Osteocyte (in vitro differentiated cells): ENCODE measurements around the gene AP4M1. TPM values are rescaled to one million over a fixed set of nuclear protein-coding genes. Genes with fewer than 3 reads are reported as not detected.
A peak's percentile ranks its signal among the peaks of the same experiment; 100 is the strongest.

Experiments used
- DNase-seq: peaks from one replicate; pipeline ENCODE4 v3.0.0; 2021; ENCODE audit warnings: mixed read lengths; ENCODE audit not compliant: unreplicated experiment; ENCODE audit errors: extremely low spot score
- H3K27ac Mint-ChIP-seq: one replicate; pipeline ENCODE4 v1.8.0; 2021; ENCODE audit warnings: mild to moderate bottlenecking, mixed read lengths; ENCODE audit not compliant: unreplicated experiment
- H3K27me3 Mint-ChIP-seq: one replicate; pipeline ENCODE4 v1.8.0; 2021; ENCODE audit warnings: mixed read lengths; ENCODE audit not compliant: unreplicated experiment
- H3K36me3 Mint-ChIP-seq: one replicate; pipeline ENCODE4 v1.8.0; 2021; ENCODE audit warnings: mixed read lengths; ENCODE audit not compliant: unreplicated experiment
- H3K4me1 Mint-ChIP-seq: one replicate; pipeline ENCODE4 v1.8.0; 2021; ENCODE audit warnings: mixed read lengths; ENCODE audit not compliant: unreplicated experiment
- H3K4me3 Mint-ChIP-seq: one replicate; pipeline ENCODE4 v1.8.0; 2021; ENCODE audit warnings: mild to moderate bottlenecking, moderate library complexity, mixed read lengths; ENCODE audit not compliant: unreplicated experiment
- H3K9me3 Mint-ChIP-seq: one replicate; pipeline ENCODE4 v1.8.0; 2021; ENCODE audit warnings: mixed read lengths; ENCODE audit not compliant: unreplicated experiment
- CTCF ChIP-seq: fragments of 200-600 bp; sonication (generic); IDR thresholded peaks from 2 replicates; pipeline ENCODE4 v1.5.0; 2021; ENCODE audit warnings: antibody characterized with exemption, mild to moderate bottlenecking, moderate library complexity
- total RNA-seq: library from RNA; stranded (reverse); gene quantifications from 2 replicates; pipeline ENCODE4 v1.2.1, GENCODE V29; 2021

AP4M1 gene
- total RNA-seq, 1 donor from 2014 or later: 27.4 TPM

- H3K9me3 Mint-ChIP-seq: no peaks in the 10 kb centered on the region
- H3K27ac Mint-ChIP-seq: peak overlapping the region; percentile 98
- peak overlapping the region; percentile 91 for H3K4me3 Mint-ChIP-seq
- no peaks in the 10 kb centered on the region for H3K27me3 Mint-ChIP-seq
- no peak for TF ChIP-seq CTCF
- peaks cover 38% of the 10 kb centered on the region for H3K36me3 Mint-ChIP-seq
- peaks cover 31% of the 10 kb centered on the region for H3K4me1 Mint-ChIP-seq
- no peak for DNase-seq
These were observed 2.0 kb upstream of the AP4M1 start for GRCh38 chr7:100099452-100099851.

GRCh38 chr7:100100420-100101015 is 925 bp upstream of the AP4M1 start:
- H3K27ac Mint-ChIP-seq: peak overlapping the region; percentile 98
- H3K4me3 Mint-ChIP-seq: peak overlapping the region; percentile 91
- H3K4me1 Mint-ChIP-seq: peaks cover 31% of the 10 kb centered on the region
- H3K9me3 Mint-ChIP-seq: no peaks in the 10 kb centered on the region
- peak; percentile 99 for DNase-seq
- H3K36me3 Mint-ChIP-seq: peaks cover 36% of the 10 kb centered on the region
- no peaks in the 10 kb centered on the region for H3K27me3 Mint-ChIP-seq
- no peak for TF ChIP-seq CTCF

GRCh38 chr7:100102950-100103840 is 1.8 kb downstream of the AP4M1 start:
- TF ChIP-seq CTCF: no peak
- Mint-ChIP-seq H3K27me3 (no peaks in the 10 kb centered on the region), H3K9me3 (no peaks in the 10 kb centered on the region), H3K36me3 (peaks cover 30% of the 10 kb centered on the region), H3K27ac (peak overlapping the region; percentile 98), H3K4me3 (peak overlapping the region; percentile 91), H3K4me1 (peaks cover 29% of the 10 kb centered on the region)
- no peak for DNase-seq

GRCh38 chr7:100105534-100105933 is 4.1 kb downstream of the AP4M1 start:
- no peak overlapping the region for H3K27ac Mint-ChIP-seq
- H3K9me3 Mint-ChIP-seq: no peaks in the 10 kb centered on the region

More at GRCh38 chr7:100105534-100105933, 4.1 kb downstream of the AP4M1 start:
- TF ChIP-seq CTCF: no peak
- peaks cover 19% of the 10 kb centered on the region for H3K36me3 Mint-ChIP-seq
- H3K27me3 Mint-ChIP-seq: no peaks in the 10 kb centered on the region
- H3K4me1 Mint-ChIP-seq: peaks cover 10% of the 10 kb centered on the region
- DNase-seq: no peak
- no peak overlapping the region for H3K4me3 Mint-ChIP-seq
